Measurements from ENCODE around the gene HNRNPDL.
A peak's percentile ranks its signal among the peaks of the same experiment; 100 is the strongest.

The HNRNPDL gene

DNA sequence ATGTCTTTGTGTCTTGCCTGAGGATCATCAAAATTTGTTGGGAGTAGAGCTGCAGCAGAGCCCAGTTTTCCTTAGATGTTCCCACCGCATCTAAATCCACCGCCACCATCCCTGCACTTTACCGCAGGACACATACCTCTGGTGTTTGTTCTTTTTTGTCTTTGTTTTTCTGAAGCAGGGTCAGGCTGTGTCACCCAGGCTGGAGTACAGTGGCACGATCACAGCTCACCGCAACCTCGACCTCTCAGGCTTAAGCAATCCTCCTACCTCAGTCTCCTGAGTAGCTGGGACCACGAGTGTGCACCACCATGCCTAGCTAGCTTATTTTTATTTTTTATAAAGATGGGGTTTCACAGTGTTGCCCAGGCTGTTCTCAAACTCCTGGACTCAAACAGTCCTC is 4.7 kb upstream of the HNRNPDL start:
- H3K4me1 ChIP-seq (ENCODE audit: control insufficient read depth, insufficient read depth, low read length, poor library complexity, severe bottlenecking), result peaks cover 9% of the 10 kb centered on the region
- H3K36me3 ChIP-seq (ENCODE audit: control insufficient read depth, insufficient read depth, low read length), result peaks cover 6% of the 10 kb centered on the region
- H3K9me3 ChIP-seq (ENCODE audit: control insufficient read depth, low read length), result no peaks in the 10 kb centered on the region
- no peak overlapping the region for H3K4me3 ChIP-seq (ENCODE audit: insufficient read depth, low read depth, low read length, poor library complexity, severe bottlenecking)
- H3K27ac ChIP-seq (ENCODE audit: insufficient read depth, low read length, poor library complexity, severe bottlenecking), result no peak overlapping the region
- H3K27me3 ChIP-seq (replicated peaks; ENCODE audit: control insufficient read depth, insufficient read depth, low read length, poor library complexity, severe bottlenecking), result no peaks in the 10 kb centered on the region
- no peak for DNase-seq

- Histone ChIP-seq H3K9me3 (ENCODE audit: control insufficient read depth, low read length) (no peaks in the 10 kb centered on the region), H3K4me3 (ENCODE audit: insufficient read depth, low read depth, low read length, poor library complexity, severe bottlenecking) (no peak overlapping the region), H3K4me1 (ENCODE audit: control insufficient read depth, insufficient read depth, low read length, poor library complexity, severe bottlenecking) (peaks cover 6% of the 10 kb centered on the region), H3K27ac (ENCODE audit: insufficient read depth, low read length, poor library complexity, severe bottlenecking) (no peak overlapping the region), H3K36me3 (ENCODE audit: control insufficient read depth, insufficient read depth, low read length) (peaks cover 6% of the 10 kb centered on the region), H3K27me3 (replicated peaks; ENCODE audit: control insufficient read depth, insufficient read depth, low read length, poor library complexity, severe bottlenecking) (no peaks in the 10 kb centered on the region)
- DNase-seq, result no peak
These were observed 3.5 kb upstream of the HNRNPDL start for GRCh38 chr4:82433791-82434190.

- no peaks in the 10 kb centered on the region for H3K27me3 ChIP-seq (replicated peaks; ENCODE audit: control insufficient read depth, insufficient read depth, low read length, poor library complexity, severe bottlenecking)
- no peaks in the 10 kb centered on the region for H3K9me3 ChIP-seq (ENCODE audit: control insufficient read depth, low read length)
- H3K4me1 ChIP-seq (ENCODE audit: control insufficient read depth, insufficient read depth, low read length, poor library complexity, severe bottlenecking), result peaks cover 13% of the 10 kb centered on the region
- H3K4me3 ChIP-seq (ENCODE audit: insufficient read depth, low read depth, low read length, poor library complexity, severe bottlenecking), result no peak overlapping the region
- H3K36me3 ChIP-seq (ENCODE audit: control insufficient read depth, insufficient read depth, low read length), result peaks cover 6% of the 10 kb centered on the region
- DNase-seq, result no peak
- H3K27ac ChIP-seq (ENCODE audit: insufficient read depth, low read length, poor library complexity, severe bottlenecking), result no peak overlapping the region
These were observed 2.3 kb upstream of the HNRNPDL start for GRCh38 chr4:82432596-82432995.

GRCh38 chr4:82431831-82432230 is 1.6 kb upstream of the HNRNPDL start:
- Histone ChIP-seq H3K4me1 (ENCODE audit: control insufficient read depth, insufficient read depth, low read length, poor library complexity, severe bottlenecking) (peaks cover 21% of the 10 kb centered on the region), H3K27me3 (replicated peaks; ENCODE audit: control insufficient read depth, insufficient read depth, low read length, poor library complexity, severe bottlenecking) (no peaks in the 10 kb centered on the region), H3K27ac (ENCODE audit: insufficient read depth, low read length, poor library complexity, severe bottlenecking) (no peak overlapping the region), H3K4me3 (ENCODE audit: insufficient read depth, low read depth, low read length, poor library complexity, severe bottlenecking) (peak overlapping the region; percentile 96), H3K9me3 (ENCODE audit: control insufficient read depth, low read length) (no peaks in the 10 kb centered on the region), H3K36me3 (ENCODE audit: control insufficient read depth, insufficient read depth, low read length) (peaks cover 1% of the 10 kb centered on the region)
- DNase-seq, result no peak

- no peaks in the 10 kb centered on the region for H3K9me3 ChIP-seq (ENCODE audit: control insufficient read depth, low read length)
- H3K27me3 ChIP-seq (replicated peaks; ENCODE audit: control insufficient read depth, insufficient read depth, low read length, poor library complexity, severe bottlenecking), result no peaks in the 10 kb centered on the region
- peaks cover 7% of the 10 kb centered on the region for H3K36me3 ChIP-seq (ENCODE audit: control insufficient read depth, insufficient read depth, low read length)
- H3K27ac ChIP-seq (ENCODE audit: insufficient read depth, low read length, poor library complexity, severe bottlenecking), result peak overlapping the region; percentile 96
- H3K4me1 ChIP-seq (ENCODE audit: control insufficient read depth, insufficient read depth, low read length, poor library complexity, severe bottlenecking), result peaks cover 25% of the 10 kb centered on the region
- H3K4me3 ChIP-seq (ENCODE audit: insufficient read depth, low read depth, low read length, poor library complexity, severe bottlenecking), result peak overlapping the region; percentile 96
- peak in 2 of 3 donors; percentile 8 to 18 for DNase-seq
These were observed 893 bp upstream of the HNRNPDL start for GRCh38 chr4:82430964-82431745.

DNA sequence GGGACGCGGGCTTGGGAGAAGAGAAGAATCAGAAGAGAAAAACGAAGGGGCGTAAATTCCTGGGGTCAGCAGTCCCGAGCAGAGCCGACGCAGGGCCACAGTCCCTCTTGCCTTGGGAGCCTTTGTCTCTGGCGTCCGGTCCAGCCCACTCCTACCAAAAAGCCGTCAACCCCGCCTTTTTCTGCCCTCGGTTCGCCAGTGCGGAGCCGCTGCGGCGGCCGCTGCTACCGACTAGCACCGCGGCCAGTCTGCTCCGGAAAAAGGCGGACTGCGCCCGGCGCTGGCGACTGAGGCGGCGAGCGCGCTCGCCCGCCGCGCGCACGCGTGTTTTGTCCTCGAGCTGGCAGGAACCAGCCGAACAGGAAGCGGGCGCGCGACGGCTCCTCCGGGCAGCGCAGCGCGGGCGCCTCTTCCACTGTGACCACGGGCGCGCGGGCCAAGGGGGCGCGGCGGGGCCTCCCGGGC is 502 bp downstream of the HNRNPDL start:
- peak overlapping the region; percentile 96 for H3K4me3 ChIP-seq (ENCODE audit: insufficient read depth, low read depth, low read length, poor library complexity, severe bottlenecking)
- peak overlapping the region; percentile 96 for H3K27ac ChIP-seq (ENCODE audit: insufficient read depth, low read length, poor library complexity, severe bottlenecking)
- H3K36me3 ChIP-seq (ENCODE audit: control insufficient read depth, insufficient read depth, low read length), result peaks cover 21% of the 10 kb centered on the region
- no peaks in the 10 kb centered on the region for H3K27me3 ChIP-seq (replicated peaks; ENCODE audit: control insufficient read depth, insufficient read depth, low read length, poor library complexity, severe bottlenecking)
- H3K9me3 ChIP-seq (ENCODE audit: control insufficient read depth, low read length), result no peaks in the 10 kb centered on the region
- peaks cover 25% of the 10 kb centered on the region for H3K4me1 ChIP-seq (ENCODE audit: control insufficient read depth, insufficient read depth, low read length, poor library complexity, severe bottlenecking)
- DNase-seq, result peak in 1 of 3 donors; percentile 60

DNA sequence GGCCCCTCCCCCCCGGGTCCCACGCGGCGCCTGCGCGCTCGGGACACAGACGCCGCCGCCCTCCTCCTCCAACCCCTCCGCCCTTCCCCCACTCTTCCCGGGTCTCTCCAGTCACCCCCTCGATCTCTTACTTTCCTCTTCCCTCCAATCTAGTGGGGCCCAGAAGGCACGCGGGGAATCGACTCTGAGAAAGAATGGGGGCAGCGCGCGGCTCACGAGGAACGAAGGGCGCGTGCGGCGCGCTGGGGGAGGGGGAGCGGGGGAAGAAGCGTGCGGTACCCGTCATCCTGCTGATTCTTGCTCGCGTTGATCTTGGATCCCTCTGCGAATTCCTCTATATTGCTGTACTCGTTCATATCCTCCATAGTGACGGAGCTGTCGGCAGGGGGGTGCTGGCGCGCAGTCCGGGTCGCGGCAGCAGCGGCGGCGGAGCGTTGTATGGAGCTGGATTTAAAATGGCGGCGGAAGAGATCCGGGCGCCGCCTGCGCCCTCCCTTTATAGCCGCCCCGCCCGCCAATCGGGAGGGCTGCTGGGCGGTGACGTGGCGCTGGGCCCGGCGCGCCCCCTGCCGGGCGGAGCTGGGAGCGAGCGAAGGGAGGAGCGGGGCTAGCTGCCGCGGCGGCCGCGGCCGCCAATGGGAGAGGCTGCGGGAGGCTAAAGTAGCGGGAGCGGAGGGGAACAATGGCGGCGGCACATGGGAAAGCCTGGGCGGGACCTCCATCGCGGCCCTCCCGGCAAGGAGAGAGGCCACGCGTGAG is 1.1 kb downstream of the HNRNPDL start:
- H3K9me3 ChIP-seq (ENCODE audit: control insufficient read depth, low read length), result no peaks in the 10 kb centered on the region
- H3K36me3 ChIP-seq (ENCODE audit: control insufficient read depth, insufficient read depth, low read length), result peaks cover 27% of the 10 kb centered on the region
- peak overlapping the region; percentile 96 for H3K27ac ChIP-seq (ENCODE audit: insufficient read depth, low read length, poor library complexity, severe bottlenecking)
- DNase-seq, result peak; percentile 88 to 91 (median 88)
- H3K4me1 ChIP-seq (ENCODE audit: control insufficient read depth, insufficient read depth, low read length, poor library complexity, severe bottlenecking), result peaks cover 25% of the 10 kb centered on the region
- H3K27me3 ChIP-seq (replicated peaks; ENCODE audit: control insufficient read depth, insufficient read depth, low read length, poor library complexity, severe bottlenecking), result no peaks in the 10 kb centered on the region
- H3K4me3 ChIP-seq (ENCODE audit: insufficient read depth, low read depth, low read length, poor library complexity, severe bottlenecking), result peak overlapping the region; percentile 96

- DNase-seq, result no peak
- Histone ChIP-seq H3K27me3 (replicated peaks; ENCODE audit: control insufficient read depth, insufficient read depth, low read length, poor library complexity, severe bottlenecking) (no peaks in the 10 kb centered on the region), H3K27ac (ENCODE audit: insufficient read depth, low read length, poor library complexity, severe bottlenecking) (peak overlapping the region; percentile 96), H3K9me3 (ENCODE audit: control insufficient read depth, low read length) (no peaks in the 10 kb centered on the region), H3K4me1 (ENCODE audit: control insufficient read depth, insufficient read depth, low read length, poor library complexity, severe bottlenecking) (peaks cover 25% of the 10 kb centered on the region), H3K36me3 (ENCODE audit: control insufficient read depth, insufficient read depth, low read length) (peaks cover 33% of the 10 kb centered on the region), H3K4me3 (ENCODE audit: insufficient read depth, low read depth, low read length, poor library complexity, severe bottlenecking) (peak overlapping the region; percentile 96)
These were observed 1.7 kb downstream of the HNRNPDL start for GRCh38 chr4:82428526-82428968.

- peaks cover 19% of the 10 kb centered on the region for H3K4me1 ChIP-seq (ENCODE audit: control insufficient read depth, insufficient read depth, low read length, poor library complexity, severe bottlenecking)
- H3K4me3 ChIP-seq (ENCODE audit: insufficient read depth, low read depth, low read length, poor library complexity, severe bottlenecking), result no peak overlapping the region
- DNase-seq, result no peak
- H3K36me3 ChIP-seq (ENCODE audit: control insufficient read depth, insufficient read depth, low read length), result peaks cover 42% of the 10 kb centered on the region
- no peak overlapping the region for H3K27ac ChIP-seq (ENCODE audit: insufficient read depth, low read length, poor library complexity, severe bottlenecking)
- H3K27me3 ChIP-seq (replicated peaks; ENCODE audit: control insufficient read depth, insufficient read depth, low read length, poor library complexity, severe bottlenecking), result no peaks in the 10 kb centered on the region
- H3K9me3 ChIP-seq (ENCODE audit: control insufficient read depth, low read length), result no peaks in the 10 kb centered on the region
These were observed 4.8 kb downstream of the HNRNPDL start for GRCh38 chr4:82425478-82425877.

Measured in effector memory CD4-positive, alpha-beta T cell (primary cell).